ENCODE data around the gene CORO1A.

- TF ChIP-seq CTCF (IDR thresholded peaks at IDR 0.05) (no peak), ZFX (IDR thresholded peaks at IDR 0.05; ENCODE audit: borderline replicate concordance) (no peak)
Observed at GRCh38 chr16:30184096-30184890, 891 bp downstream of the CORO1A start.
